Ecto neural progenitor cell (in vitro differentiated cells): ENCODE data around the gene RNPS1.
"Not testable (repeated sequence)": the region's sequence is repeated elsewhere in the genome, so short reads cannot be mapped to it uniquely, and the experiment has no call there.

Experiments used
- DNase-seq: peaks from one replicate; pipeline ENCODE4 v3.0.0-alpha.2; 2018; ENCODE audit warnings: low spot score

The RNPS1 gene

GRCh38 chr16:2282866-2283555 is 15.1 kb upstream of the RNPS1 start:
- no peak for DNase-seq

GRCh38 chr16:2282262-2282661 is 14.3 kb upstream of the RNPS1 start:
- no peak for DNase-seq

- no peak for DNase-seq
These were observed 13.1 kb upstream of the RNPS1 start for GRCh38 chr16:2280981-2281542.

- DNase-seq = no peak
These were observed 12.5 kb upstream of the RNPS1 start for GRCh38 chr16:2280461-2280860.

GRCh38 chr16:2278956-2279800 is 11.3 kb upstream of the RNPS1 start:
- no peak for DNase-seq

- DNase-seq = no peak
These were observed 10.3 kb upstream of the RNPS1 start for GRCh38 chr16:2278272-2278608.

- DNase-seq = no peak
These were observed 9.7 kb upstream of the RNPS1 start for GRCh38 chr16:2277466-2278271.

GRCh38 chr16:2276368-2277195 is 8.7 kb upstream of the RNPS1 start:
- DNase-seq = no peak

- no peak for DNase-seq
These were observed 7.8 kb upstream of the RNPS1 start for GRCh38 chr16:2275476-2276367.

GRCh38 chr16:2273931-2274330 is 6.0 kb upstream of the RNPS1 start:
- no peak for DNase-seq

GRCh38 chr16:2273484-2273883 is 5.6 kb upstream of the RNPS1 start:
- DNase-seq = no peak

- DNase-seq = no peak
These were observed 4.0 kb upstream of the RNPS1 start for GRCh38 chr16:2271848-2272461.

- no peak for DNase-seq
These were observed 2.9 kb upstream of the RNPS1 start for GRCh38 chr16:2270588-2271470.

GRCh38 chr16:2270070-2270462 is 2.1 kb upstream of the RNPS1 start:
- DNase-seq = no peak

GRCh38 chr16:2267505-2267912 is 417 bp downstream of the RNPS1 start:
- not testable (repeated sequence) for DNase-seq

- not testable (repeated sequence) for DNase-seq
These were observed 1.0 kb downstream of the RNPS1 start for GRCh38 chr16:2266887-2267286.

GRCh38 chr16:2263026-2263425 is 4.9 kb downstream of the RNPS1 start:
- not testable (repeated sequence) for DNase-seq

- no peak for DNase-seq
These were observed 7.7 kb downstream of the RNPS1 start for GRCh38 chr16:2260250-2260649.

- DNase-seq = not testable (repeated sequence)
These were observed 9.4 kb downstream of the RNPS1 start for GRCh38 chr16:2258530-2258929.
